Placental epithelial cell (primary cell): ENCODE results near the gene NMS. TPM values are rescaled to one million over a fixed set of nuclear protein-coding genes. Genes with fewer than 3 reads are reported as not detected.

Experiments used
- total RNA-seq: library from RNA; depleted of rRNA; stranded (reverse); fragments of >200 nt; gene quantifications from 2 replicates; pipeline ENCODE4 v1.2.3, GENCODE V29; 2012

NMS gene, protein sequence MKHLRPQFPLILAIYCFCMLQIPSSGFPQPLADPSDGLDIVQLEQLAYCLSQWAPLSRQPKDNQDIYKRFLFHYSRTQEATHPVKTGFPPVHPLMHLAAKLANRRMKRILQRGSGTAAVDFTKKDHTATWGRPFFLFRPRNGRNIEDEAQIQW
- total RNA-seq, result not detected in 2 replicates

GRCh38 chr2:100470182-100470581 lies at the start of gene NMS:
TSS of gene NMS (plus strand) at chr2:100470482. CDS start at chr2:100470489, 7 bp downstream.

Other genes with a start within 250 kb of the NMS start
- under 0.01 and 0.39 TPM in 2 replicates for gene LONRF2, start 148.0 kb upstream of the NMS start, total RNA-seq
- gene CHST10, start 52.8 kb upstream of the NMS start, total RNA-seq, result 9.0 and 9.1 TPM in 2 replicates
- 11.4 and 12.6 TPM in 2 replicates for gene PDCL3, start 92.5 kb downstream of the NMS start, total RNA-seq